CD4-positive, alpha-beta memory T cell (primary cell): Measurements from ENCODE around the gene KL. TPM values are rescaled to one million over a fixed set of nuclear protein-coding genes. Genes with fewer than 3 reads are reported as not detected.

ENCODE experiments used
- CTCF ChIA-PET: fragments of 350-600 bp; sonication (Branson Sonifier 250); formaldehyde crosslinking; loops from one replicate; lab custom pipeline; 2021; ENCODE audit warnings: inconsistent platforms; ENCODE audit not compliant: partially characterized antibody; lab: Charles Lee
- POLR2A ChIA-PET: fragments of 350-600 bp; sonication (Branson Sonifier 250); formaldehyde crosslinking; loops from one replicate; lab custom pipeline; 2021; ENCODE audit not compliant: partially characterized antibody; lab: Charles Lee
- DNase-seq, 5 donors: peaks; one replicate each; pipeline versions ENCODE4 v3.0.0 to v3.0.0-alpha.2; 2020 to 2022; ENCODE audit warnings: mixed read lengths in 1 of 5
- H3K27ac ChIP-seq: one replicate; pipeline ENCODE4 v1.7.0; 2013; ENCODE audit warnings: low read depth, low read length
- H3K27me3 ChIP-seq: 2 replicates; pipeline ENCODE4 v1.7.0; 2013; ENCODE audit warnings: mild to moderate bottlenecking, low read length, moderate library complexity; ENCODE audit not compliant: insufficient read depth
- H3K36me3 ChIP-seq: 2 replicates; pipeline ENCODE4 v1.7.0; 2013; ENCODE audit warnings: mild to moderate bottlenecking, low read length, moderate library complexity; ENCODE audit not compliant: insufficient read depth
- H3K4me1 ChIP-seq: 2 replicates; pipeline ENCODE4 v1.7.0; 2013; ENCODE audit warnings: mild to moderate bottlenecking, low read length, moderate library complexity; ENCODE audit not compliant: insufficient read depth
- H3K4me3 ChIP-seq, 2 donors: one replicate each; pipeline ENCODE4 v1.7.0; 2013; ENCODE audit warnings: low read length in 2 of 2, mild to moderate bottlenecking in 1 of 2
- H3K9me3 ChIP-seq, 2 donors: one replicate each; pipeline ENCODE4 v1.7.0; 2013; ENCODE audit warnings: low read length in 2 of 2, control low read depth in 1 of 2; ENCODE audit not compliant: control insufficient read depth in 1 of 2
- H3K27ac Mint-ChIP-seq, 7 donors: one replicate each; pipeline ENCODE4 v1.8.0; 2020 to 2021; ENCODE audit warnings: mixed read lengths in 7 of 7, mild to moderate bottlenecking in 6 of 7, inconsistent platforms in 3 of 7, moderate library complexity in 3 of 7
- H3K27me3 Mint-ChIP-seq, 2 donors: one replicate each; pipeline ENCODE4 v1.8.0; 2020 to 2021; ENCODE audit warnings: mixed read lengths in 2 of 2
- H3K36me3 Mint-ChIP-seq, 2 donors: one replicate each; pipeline ENCODE4 v1.8.0; 2020 to 2021; ENCODE audit warnings: mixed read lengths in 2 of 2, inconsistent platforms in 1 of 2, mild to moderate bottlenecking in 1 of 2
- H3K4me1 Mint-ChIP-seq, 4 donors: one replicate each; pipeline ENCODE4 v1.8.0; 2020 to 2021; ENCODE audit warnings: mixed read lengths in 4 of 4, mild to moderate bottlenecking in 1 of 4
- H3K4me3 Mint-ChIP-seq, 8 donors: one replicate each; pipeline ENCODE4 v1.8.0; 2020 to 2021; ENCODE audit warnings: mixed read lengths in 8 of 8, mild to moderate bottlenecking in 7 of 8, moderate library complexity in 6 of 8, inconsistent platforms in 3 of 8
- H3K9me3 Mint-ChIP-seq, 8 donors: one replicate each; pipeline ENCODE4 v1.8.0; 2020 to 2021; ENCODE audit warnings: mixed read lengths in 8 of 8, mild to moderate bottlenecking in 5 of 8, inconsistent platforms in 3 of 8, moderate library complexity in 1 of 8
- intact Hi-C: fragments of 100-400 bp; cut with micrococcal nuclease; formaldehyde crosslinking; loops from one replicate; pipeline ENCODE4 v1.15.1; 2023
- polyA plus RNA-seq, 2 donors: library from polyadenylated mRNA; unstranded; fragments of 300-500 nt; fragmentation: Illumina TruSeq; gene quantifications; one replicate each; pipeline ENCODE4 v1.2.3, GENCODE V29; 2021
- total RNA-seq, 2 experiments: library from RNA; stranded (reverse); gene quantifications; one replicate each; pipeline ENCODE4 v1.2.3, GENCODE V29; 2021

KL gene
- total and polyA plus RNA-seq, 4 experiments from 2014 or later: 0.17 TPM; not detected in 3

GRCh38 chr13:33092073-33092987 is 76.1 kb downstream of the KL start:
- DNase-seq: no peak
- Histone ChIP-seq H3K36me3 (no peaks in the 10 kb centered on the region), H3K27ac (no peak overlapping the region), H3K4me3 (no peak overlapping the region), H3K4me1 (no peaks in the 10 kb centered on the region), H3K27me3 (no peaks in the 10 kb centered on the region), H3K9me3 (no peaks in the 10 kb centered on the region)
- Mint-ChIP-seq H3K4me1 (no peaks in the 10 kb centered on the region), H3K27ac (no peak overlapping the region), H3K4me3 (no peak overlapping the region), H3K27me3 (peaks cover 2 to 10% of the 10 kb centered on the region in 2 donors), H3K9me3 (peaks cover 0 to 1% (median 0%) of the 10 kb centered on the region in 8 donors), H3K36me3 (no peaks in the 10 kb centered on the region)
- ChIA-PET CTCF (no interaction called here), POLR2A (interaction anchor here (0.7 kb wide), 1 partner anchor 17 kb away, joined by 3 read pairs; no protein-coding TSS in a partner anchor)
- intact Hi-C loops: no loop called here

GRCh38 chr13:33096886-33097605 is 80.8 kb downstream of the KL start:
- Mint-ChIP-seq H3K4me1 (no peaks in the 10 kb centered on the region), H3K9me3 (peaks cover 0 to 8% (median under 1%) of the 10 kb centered on the region in 8 donors), H3K36me3 (no peaks in the 10 kb centered on the region), H3K27ac (no peak overlapping the region), H3K4me3 (no peak overlapping the region), H3K27me3 (peaks cover 3 to 5% of the 10 kb centered on the region in 2 donors)
- Histone ChIP-seq H3K27ac (no peak overlapping the region), H3K9me3 (no peaks in the 10 kb centered on the region), H3K27me3 (no peaks in the 10 kb centered on the region), H3K4me3 (no peak overlapping the region), H3K4me1 (no peaks in the 10 kb centered on the region), H3K36me3 (no peaks in the 10 kb centered on the region)
- ChIA-PET CTCF (no interaction called here), POLR2A (no interaction called here)
- intact Hi-C loops: no loop called here
- DNase-seq: no peak

- CTCF ChIA-PET: no interaction called here
- intact Hi-C loops: no loop called here
Measured at GRCh38 chr13:33099860-33100259, 83.6 kb downstream of the KL start.

GRCh38 chr13:33100886-33101285 is 84.7 kb downstream of the KL start:
- Histone ChIP-seq H3K9me3 (no peaks in the 10 kb centered on the region), H3K4me3 (no peak overlapping the region), H3K27me3 (no peaks in the 10 kb centered on the region), H3K27ac (no peak overlapping the region), H3K4me1 (no peaks in the 10 kb centered on the region), H3K36me3 (no peaks in the 10 kb centered on the region)
- intact Hi-C loops: no loop called here
- ChIA-PET CTCF (no interaction called here), POLR2A (no interaction called here)
- Mint-ChIP-seq H3K4me1 (no peaks in the 10 kb centered on the region), H3K27me3 (peaks cover 1 to 11% of the 10 kb centered on the region in 2 donors), H3K9me3 (peaks cover 0 to 8% (median under 1%) of the 10 kb centered on the region in 8 donors), H3K36me3 (no peaks in the 10 kb centered on the region), H3K4me3 (no peak overlapping the region), H3K27ac (no peak overlapping the region)
- DNase-seq: no peak

More at GRCh38 chr13:33099860-33100259, 83.6 kb downstream of the KL start:
- no peaks in the 10 kb centered on the region for H3K36me3 ChIP-seq
- H3K4me3 ChIP-seq: no peak overlapping the region
- H3K27ac ChIP-seq: no peak overlapping the region
- Mint-ChIP-seq H3K36me3 (no peaks in the 10 kb centered on the region), H3K9me3 (peaks cover 0 to 8% (median under 1%) of the 10 kb centered on the region in 8 donors), H3K4me3 (no peak overlapping the region), H3K27me3 (peaks cover 3 to 10% of the 10 kb centered on the region in 2 donors), H3K4me1 (no peaks in the 10 kb centered on the region), H3K27ac (no peak overlapping the region)
- no peaks in the 10 kb centered on the region for H3K27me3 ChIP-seq
- no peaks in the 10 kb centered on the region for H3K9me3 ChIP-seq
- POLR2A ChIA-PET: no interaction called here
- no peaks in the 10 kb centered on the region for H3K4me1 ChIP-seq
- no peak for DNase-seq

- CTCF ChIA-PET: no interaction called here
- H3K9me3 ChIP-seq: no peaks in the 10 kb centered on the region
- Mint-ChIP-seq H3K4me1 (no peaks in the 10 kb centered on the region), H3K4me3 (no peak overlapping the region), H3K27me3 (peaks cover 6 to 11% of the 10 kb centered on the region in 2 donors), H3K27ac (no peak overlapping the region), H3K36me3 (no peaks in the 10 kb centered on the region), H3K9me3 (peaks cover 0 to 8% (median under 1%) of the 10 kb centered on the region in 8 donors)
- DNase-seq: no peak
- H3K27me3 ChIP-seq: no peaks in the 10 kb centered on the region
- no peaks in the 10 kb centered on the region for H3K4me1 ChIP-seq
- H3K36me3 ChIP-seq: no peaks in the 10 kb centered on the region
- no peak overlapping the region for H3K4me3 ChIP-seq
- POLR2A ChIA-PET: no interaction called here
- no peak overlapping the region for H3K27ac ChIP-seq
- intact Hi-C loops: no loop called here
Measured at GRCh38 chr13:33101835-33102234, 85.6 kb downstream of the KL start.

GRCh38 chr13:33103457-33103856 is 87.2 kb downstream of the KL start:
- Histone ChIP-seq H3K4me3 (no peak overlapping the region), H3K4me1 (no peaks in the 10 kb centered on the region), H3K27ac (no peak overlapping the region), H3K9me3 (no peaks in the 10 kb centered on the region), H3K27me3 (no peaks in the 10 kb centered on the region), H3K36me3 (no peaks in the 10 kb centered on the region)
- H3K4me1 Mint-ChIP-seq: no peaks in the 10 kb centered on the region
- H3K27ac Mint-ChIP-seq: no peak overlapping the region
- DNase-seq: no peak
- peaks cover 7 to 14% of the 10 kb centered on the region in 2 donors for H3K27me3 Mint-ChIP-seq
- no peak overlapping the region for H3K4me3 Mint-ChIP-seq
- CTCF ChIA-PET: no interaction called here
- no peaks in the 10 kb centered on the region for H3K36me3 Mint-ChIP-seq
- intact Hi-C loops: no loop called here
- H3K9me3 Mint-ChIP-seq: peaks cover 0 to 2% (median 0%) of the 10 kb centered on the region in 8 donors
- POLR2A ChIA-PET: no interaction called here

GRCh38 chr13:33105387-33106005 is 89.3 kb downstream of the KL start:
- Histone ChIP-seq H3K36me3 (no peaks in the 10 kb centered on the region), H3K27ac (no peak overlapping the region), H3K4me3 (no peak overlapping the region), H3K27me3 (no peaks in the 10 kb centered on the region), H3K4me1 (no peaks in the 10 kb centered on the region), H3K9me3 (no peaks in the 10 kb centered on the region)
- peaks cover 7 to 12% of the 10 kb centered on the region in 2 donors for H3K27me3 Mint-ChIP-seq
- intact Hi-C loops: no loop called here
- H3K4me3 Mint-ChIP-seq: no peak overlapping the region
- no peaks in the 10 kb centered on the region for H3K9me3 Mint-ChIP-seq
- H3K36me3 Mint-ChIP-seq: no peaks in the 10 kb centered on the region
- DNase-seq: no peak
- POLR2A ChIA-PET: no interaction called here
- H3K4me1 Mint-ChIP-seq: no peaks in the 10 kb centered on the region
- H3K27ac Mint-ChIP-seq: no peak overlapping the region
- CTCF ChIA-PET: no interaction called here
